Measurements from ENCODE around the gene CHD2. TPM values are rescaled to one million over a fixed set of nuclear protein-coding genes. Genes with fewer than 3 reads are reported as not detected.

CHD2 gene
- total and polyA plus RNA-seq, 10 of the 15 experiments (the other 5 are each of a cell fraction or from before 2014, with no cell fraction given) = 38.1 to 94.7 (median 63.3) TPM

- TF ChIP-seq PKNOX1 (IDR thresholded peaks at IDR 0.05) (no peak), HDGF (IDR thresholded peaks at IDR 0.05) (no peak), SIX5 (IDR thresholded peaks at IDR 0.05; ENCODE audit: low read depth, low read length, severe bottlenecking) (no peak), BCL11A (IDR thresholded peaks at IDR 0.05; ENCODE audit: low read depth, low read length) (no peak)
These were observed 170.0 kb downstream of the CHD2 start (continued) for GRCh38 chr15:93070132-93070531.

DNA sequence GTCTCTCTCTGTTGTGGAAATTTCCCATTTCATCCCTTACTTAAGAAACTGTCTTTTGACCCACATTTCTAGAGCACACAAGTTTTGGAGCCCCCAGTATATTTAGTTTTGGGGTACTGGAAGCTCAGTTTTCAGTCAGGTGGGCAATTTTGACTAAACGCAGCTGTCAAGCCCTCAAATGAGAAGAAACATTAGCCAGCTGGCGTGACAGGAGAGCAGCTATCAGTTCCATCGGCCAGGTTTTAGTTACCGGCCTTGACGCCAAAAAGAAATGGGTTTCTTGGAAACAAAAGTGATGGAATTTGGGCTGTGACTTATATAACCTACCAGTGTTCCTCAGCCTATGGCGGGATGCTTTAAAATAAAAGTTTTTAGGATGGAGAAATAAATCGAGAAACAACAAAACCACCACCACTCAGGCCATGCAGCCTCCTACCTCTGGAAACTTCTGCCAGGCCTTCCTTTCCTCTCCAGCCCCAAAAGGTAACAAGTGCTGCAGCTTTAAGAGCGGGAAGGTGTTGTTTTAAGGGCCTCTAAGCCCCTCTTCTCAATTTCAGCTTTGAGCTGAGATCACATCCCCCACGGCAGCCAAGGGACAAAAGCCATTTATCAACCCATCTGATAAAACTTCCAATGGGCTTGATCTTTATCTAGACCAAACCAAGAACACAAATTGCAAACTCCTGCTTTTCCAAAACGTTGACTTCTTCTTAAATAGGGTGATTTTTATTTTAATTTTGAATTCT lies 170.6 kb downstream of the CHD2 start:
- no peak for FAIRE-seq

More for the DNA sequence above, 170.6 kb downstream of the CHD2 start:
- TF ChIP-seq SMAD5 (IDR thresholded peaks at IDR 0.05; ENCODE audit: low read depth) (no peak), ESRRA (IDR thresholded peaks at IDR 0.05; ENCODE audit: low read length) (no peak), E2F8 (IDR thresholded peaks at IDR 0.05; ENCODE audit: low read depth, partially characterized antibody) (no peak)
- Histone ChIP-seq H3K4me3 (no peak overlapping the region), H2AFZ (ENCODE audit: control insufficient read depth, low read depth, low read length) (no peak overlapping the region), H4K20me1 (ENCODE audit: control insufficient read depth, insufficient read depth) (no peaks in the 10 kb centered on the region), H3K4me1 (ENCODE audit: control insufficient read depth, insufficient read depth, low read length) (no peaks in the 10 kb centered on the region), H3K9me3 (replicated peaks; ENCODE audit: control insufficient read depth, insufficient read depth, low read length) (no peaks in the 10 kb centered on the region), H3K79me2 (ENCODE audit: control insufficient read depth, insufficient read depth, low read length) (no peaks in the 10 kb centered on the region), H3K36me3 (ENCODE audit: control insufficient read depth in 2 of 2, insufficient read depth in 2 of 2, low read length in 1 of 2) (no peaks in the 10 kb centered on the region), H3K9ac (ENCODE audit: control insufficient read depth, insufficient read depth, low read length) (no peak overlapping the region), H3K4me2 (ENCODE audit: control insufficient read depth, insufficient read depth) (no peak overlapping the region), H3K27ac (ENCODE audit: control insufficient read depth, insufficient read depth) (no peak overlapping the region), H3K27me3 (replicated peaks in 1 of 2; ENCODE audit: control insufficient read depth in 2 of 2, insufficient read depth in 2 of 2, low read length in 1 of 2) (peaks cover 6 to 21% of the 10 kb centered on the region in 2 experiments)
- in situ Hi-C loops (cut with MboI) = no loop called here
- BruUV-seq (replicated peaks) = no TSS peak
- RAD21 ChIA-PET (ENCODE audit: unreplicated experiment) = no interaction called here
- ATAC-seq (no peak), DNase-seq (ENCODE audit: low read depth, low spot score) (no peak)
- CTCF ChIA-PET = interaction anchor here (0.8 to 1.3 kb wide), 2 partner anchors 16 to 17 kb away, joined by 3 to 5 read pairs; no protein-coding TSS in a partner anchor
- WGBS (ENCODE audit: insufficient coverage, insufficient replicate concordance, low lambda C conversion rate, missing lambda C conversion rate) = 33% methylated on average over 10 of the region's 10 CpGs
- POLR2A ChIA-PET = no interaction called here
- intact Hi-C loops (cut with micrococcal nuclease; ENCODE audit: unreplicated experiment) = no loop called here
- SMC1A ChIA-PET (ENCODE audit: uncharacterized antibody, unreplicated experiment) = no interaction called here

All from GM12878 (cell line).